Measurements from ENCODE around the gene ISLR. TPM values are rescaled to one million over a fixed set of nuclear protein-coding genes. Genes with fewer than 3 reads are reported as not detected.

Gene ISLR
- total and polyA plus RNA-seq, 8 donors = 3.5 to 44.6 (median 12.0) TPM

DNA sequence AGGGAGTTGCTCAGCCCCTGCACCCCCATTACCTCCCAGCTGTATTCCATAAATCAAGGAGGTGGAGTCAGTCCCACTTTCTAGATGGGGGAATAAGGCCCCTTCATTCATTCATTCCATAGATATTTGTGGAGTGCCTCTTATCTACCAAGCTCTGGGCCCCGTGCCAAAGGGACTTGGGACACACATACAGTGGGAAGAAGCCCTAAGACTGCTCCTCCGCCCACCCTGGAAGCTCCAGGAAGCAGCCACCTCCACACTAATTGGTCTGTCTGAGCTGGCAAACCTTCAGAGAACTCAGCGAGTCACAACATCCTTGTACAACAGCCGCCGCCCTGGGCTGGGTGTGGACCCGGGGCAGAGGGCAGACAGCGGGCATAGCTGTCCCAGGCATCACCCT lies 22.7 kb downstream of the ISLR start:
- intact Hi-C loops (cut with DNase I; ENCODE audit: low total_unique reads) = no loop called here
- Histone ChIP-seq H3K27ac (no peak overlapping the region), H3K4me1 (peaks cover 0 to 15% (median 0%) of the 10 kb centered on the region in 4 donors), H3K36me3 (no peaks in the 10 kb centered on the region), H3K9me3 (no peaks in the 10 kb centered on the region), H3K27me3 (peaks cover 0 to 7% (median 0%) of the 10 kb centered on the region in 3 donors), H3K4me3 (no peak overlapping the region)
- TF ChIP-seq POLR2A (IDR thresholded peaks at IDR 0.05) (no peak), EP300 (IDR thresholded peaks at IDR 0.05) (no peak), POLR2AphosphoS5 (IDR thresholded peaks at IDR 0.05) (no peak)
- TF ChIP-seq, protein P1, sequence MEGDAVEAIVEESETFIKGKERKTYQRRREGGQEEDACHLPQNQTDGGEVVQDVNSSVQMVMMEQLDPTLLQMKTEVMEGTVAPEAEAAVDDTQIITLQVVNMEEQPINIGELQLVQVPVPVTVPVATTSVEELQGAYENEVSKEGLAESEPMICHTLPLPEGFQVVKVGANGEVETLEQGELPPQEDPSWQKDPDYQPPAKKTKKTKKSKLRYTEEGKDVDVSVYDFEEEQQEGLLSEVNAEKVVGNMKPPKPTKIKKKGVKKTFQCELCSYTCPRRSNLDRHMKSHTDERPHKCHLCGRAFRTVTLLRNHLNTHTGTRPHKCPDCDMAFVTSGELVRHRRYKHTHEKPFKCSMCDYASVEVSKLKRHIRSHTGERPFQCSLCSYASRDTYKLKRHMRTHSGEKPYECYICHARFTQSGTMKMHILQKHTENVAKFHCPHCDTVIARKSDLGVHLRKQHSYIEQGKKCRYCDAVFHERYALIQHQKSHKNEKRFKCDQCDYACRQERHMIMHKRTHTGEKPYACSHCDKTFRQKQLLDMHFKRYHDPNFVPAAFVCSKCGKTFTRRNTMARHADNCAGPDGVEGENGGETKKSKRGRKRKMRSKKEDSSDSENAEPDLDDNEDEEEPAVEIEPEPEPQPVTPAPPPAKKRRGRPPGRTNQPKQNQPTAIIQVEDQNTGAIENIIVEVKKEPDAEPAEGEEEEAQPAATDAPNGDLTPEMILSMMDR (IDR thresholded peaks at IDR 0.05) = no peak
- WGBS, 5 donors = 11 to 33% (median 19%) methylated on average over 1 to 7 of the region's 7 CpGs
- DNase-seq = peak; percentile 65 to 83

DNA sequence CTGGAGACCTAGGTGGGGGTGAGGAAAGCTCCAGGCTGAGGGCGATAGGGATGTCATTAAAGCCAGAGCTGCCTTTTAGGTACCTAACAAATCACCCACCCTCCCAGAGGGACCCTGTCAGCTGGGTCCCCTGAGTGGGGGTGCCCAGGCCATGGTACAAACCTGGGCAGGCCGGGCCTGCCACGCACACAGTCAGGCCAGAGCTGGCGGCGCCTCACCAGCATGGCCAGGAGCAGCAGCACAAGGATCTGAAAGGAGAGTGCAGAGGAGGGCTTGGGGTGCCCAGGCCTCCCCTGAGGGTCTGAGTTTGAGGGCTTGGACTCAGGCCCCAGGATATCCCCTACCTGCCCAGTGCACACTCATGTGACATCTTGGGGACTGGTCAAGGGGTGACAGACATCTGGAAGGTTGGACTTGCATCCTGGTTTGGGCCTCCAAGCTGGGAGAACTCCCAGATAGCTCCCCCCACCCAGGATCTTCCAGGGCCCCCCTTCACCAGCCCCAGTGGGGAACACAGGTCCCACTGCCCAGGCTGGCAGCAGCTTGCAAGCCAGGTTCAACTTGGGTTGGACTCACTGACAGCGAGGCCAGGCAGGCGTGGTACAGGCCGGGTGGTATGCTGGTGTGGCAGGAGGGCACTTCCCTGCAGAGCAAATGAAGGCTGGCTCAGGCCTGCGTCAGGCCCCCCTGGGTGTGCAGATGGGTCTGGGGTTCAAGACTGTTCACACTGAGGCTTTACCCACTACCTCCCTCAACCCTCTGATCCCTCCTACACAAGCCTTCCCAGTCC lies 23.9 kb downstream of the ISLR start:
- Histone ChIP-seq H3K27ac (no peak overlapping the region), H3K4me1 (peaks cover 0 to 17% (median 0%) of the 10 kb centered on the region in 4 donors), H3K9me3 (no peaks in the 10 kb centered on the region), H3K4me3 (no peak overlapping the region), H3K27me3 (peaks cover 0 to 19% (median under 1%) of the 10 kb centered on the region in 3 donors), H3K36me3 (no peaks in the 10 kb centered on the region)
- DNase-seq = no peak
- 91 to 97% (median 93%) methylated on average over 4 to 9 of the region's 9 CpGs for WGBS, 5 donors
- intact Hi-C loops (cut with DNase I; ENCODE audit: low total_unique reads) = no loop called here
- TF ChIP-seq POLR2AphosphoS5 (IDR thresholded peaks at IDR 0.05) (no peak), EP300 (IDR thresholded peaks at IDR 0.05) (no peak), POLR2A (IDR thresholded peaks at IDR 0.05) (no peak)
- TF ChIP-seq, protein P1 (IDR thresholded peaks at IDR 0.05) = no peak

DNA sequence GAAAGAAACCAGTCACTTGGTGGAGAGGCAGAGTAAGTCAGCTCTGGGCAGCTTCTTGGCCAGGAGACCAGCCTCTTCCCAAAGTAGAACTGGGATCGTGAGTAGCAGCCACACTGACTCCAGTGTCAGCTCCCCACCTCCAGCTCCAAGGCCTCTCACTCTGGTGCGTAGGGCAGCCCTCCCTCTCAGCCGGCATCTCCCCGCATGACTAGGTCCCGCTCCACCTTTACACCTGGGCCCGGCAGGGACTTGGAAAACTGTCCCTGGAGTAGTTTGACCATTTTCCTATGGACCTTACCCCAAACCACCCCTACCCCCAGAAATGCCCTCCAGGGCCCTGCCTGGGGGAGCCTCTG lies 25.8 kb downstream of the ISLR start:
- H3K36me3 ChIP-seq = no peaks in the 10 kb centered on the region
- intact Hi-C loops (cut with DNase I; ENCODE audit: low total_unique reads) = no loop called here
- peaks cover 0 to 23% (median 0%) of the 10 kb centered on the region in 4 donors for H3K4me1 ChIP-seq
- H3K27me3 ChIP-seq = peaks cover 0 to 38% (median 7%) of the 10 kb centered on the region in 3 donors
- no peak overlapping the region for H3K27ac ChIP-seq
- TF ChIP-seq POLR2A (IDR thresholded peaks at IDR 0.05) = no peak
- no peak for TF ChIP-seq EP300 (IDR thresholded peaks at IDR 0.05)
- TF ChIP-seq, protein P1 (IDR thresholded peaks at IDR 0.05) = no peak
- TF ChIP-seq POLR2AphosphoS5 (IDR thresholded peaks at IDR 0.05) = no peak
- 89 to 97% (median 93%) methylated on average over 5 to 6 of the region's 6 CpGs for WGBS, 5 donors
- H3K4me3 ChIP-seq = no peak overlapping the region
- H3K9me3 ChIP-seq = no peaks in the 10 kb centered on the region
- DNase-seq = no peak

DNA sequence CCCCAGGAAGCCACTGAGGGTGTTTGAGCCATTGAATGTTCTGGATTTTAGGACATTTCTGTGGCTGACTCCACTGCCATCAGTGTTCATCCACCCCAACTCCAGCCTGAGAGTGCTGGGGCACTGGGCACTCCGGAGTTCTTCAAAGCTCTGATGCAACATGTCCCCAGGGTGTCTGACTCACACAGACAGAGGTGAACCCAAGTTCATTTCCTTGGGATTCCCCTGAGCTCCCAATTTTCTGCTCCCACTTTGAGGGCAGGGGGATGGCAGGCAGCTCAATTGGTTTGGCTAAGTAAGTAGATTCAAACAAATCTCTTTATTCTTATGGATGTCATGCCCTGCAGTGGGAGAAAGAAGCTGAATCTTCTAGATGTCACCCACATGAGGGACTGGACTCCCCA lies 26.9 kb downstream of the ISLR start:
- TF ChIP-seq POLR2AphosphoS5 (IDR thresholded peaks at IDR 0.05) = no peak
- no peak for TF ChIP-seq POLR2A (IDR thresholded peaks at IDR 0.05)
- TF ChIP-seq, protein P1 (IDR thresholded peaks at IDR 0.05) = no peak
- no peak for TF ChIP-seq EP300 (IDR thresholded peaks at IDR 0.05)
- H3K27ac ChIP-seq = peak overlapping the region in 1 of 5 donors; percentile 15
- H3K36me3 ChIP-seq = no peaks in the 10 kb centered on the region
- peaks cover 0 to 23% (median 0%) of the 10 kb centered on the region in 4 donors for H3K4me1 ChIP-seq
- H3K27me3 ChIP-seq = peaks cover 0 to 41% (median 7%) of the 10 kb centered on the region in 3 donors
- no peaks in the 10 kb centered on the region for H3K9me3 ChIP-seq
- intact Hi-C loops (cut with DNase I; ENCODE audit: low total_unique reads) = no loop called here
- H3K4me3 ChIP-seq = no peak overlapping the region
- 14 to 60% (median 51%) methylated on average over 1 of the region's 1 CpG for WGBS, 5 donors
- DNase-seq = no peak
